ENCODE measurements around the gene ACSS2.

GRCh38 chr20:34861386-34862084 is 14.9 kb upstream of the ACSS2 start:
- TF ChIP-seq, protein P1, sequence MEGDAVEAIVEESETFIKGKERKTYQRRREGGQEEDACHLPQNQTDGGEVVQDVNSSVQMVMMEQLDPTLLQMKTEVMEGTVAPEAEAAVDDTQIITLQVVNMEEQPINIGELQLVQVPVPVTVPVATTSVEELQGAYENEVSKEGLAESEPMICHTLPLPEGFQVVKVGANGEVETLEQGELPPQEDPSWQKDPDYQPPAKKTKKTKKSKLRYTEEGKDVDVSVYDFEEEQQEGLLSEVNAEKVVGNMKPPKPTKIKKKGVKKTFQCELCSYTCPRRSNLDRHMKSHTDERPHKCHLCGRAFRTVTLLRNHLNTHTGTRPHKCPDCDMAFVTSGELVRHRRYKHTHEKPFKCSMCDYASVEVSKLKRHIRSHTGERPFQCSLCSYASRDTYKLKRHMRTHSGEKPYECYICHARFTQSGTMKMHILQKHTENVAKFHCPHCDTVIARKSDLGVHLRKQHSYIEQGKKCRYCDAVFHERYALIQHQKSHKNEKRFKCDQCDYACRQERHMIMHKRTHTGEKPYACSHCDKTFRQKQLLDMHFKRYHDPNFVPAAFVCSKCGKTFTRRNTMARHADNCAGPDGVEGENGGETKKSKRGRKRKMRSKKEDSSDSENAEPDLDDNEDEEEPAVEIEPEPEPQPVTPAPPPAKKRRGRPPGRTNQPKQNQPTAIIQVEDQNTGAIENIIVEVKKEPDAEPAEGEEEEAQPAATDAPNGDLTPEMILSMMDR (IDR thresholded peaks at IDR 0.05) = no peak
- TF ChIP-seq EZH2 (IDR thresholded peaks at IDR 0.05; ENCODE audit: borderline replicate concordance, insufficient read depth, low read depth, low read length, poor library complexity, severe bottlenecking) = no peak

All from B cell (primary cell).